ENCODE data around the gene KRT35. TPM values are rescaled to one million over a fixed set of nuclear protein-coding genes. Genes with fewer than 3 reads are reported as not detected.
A peak's percentile ranks its signal among the peaks of the same experiment; 100 is the strongest.

The KRT35 gene
- total RNA-seq, 1 experiment from 2014 or later: not detected

Small RNAs within 50 kb of the gene (small RNA-seq; reads per million reads assigned to genes)
- gene RNU2-32P: 1.9 reads per million, percentile 82 among the genes with 10 or more reads in this experiment

Other genes starting within 250 kb of the KRT35 start
- gene KRTAP9-3, start 248.7 kb downstream of the KRT35 start, total RNA-seq (2014; rRNA removed; shearing (Covaris generic)): not detected in 2 replicates
- gene KRTAP9-8, start 243.2 kb downstream of the KRT35 start, total RNA-seq (2014; rRNA removed; shearing (Covaris generic)): not detected in 2 replicates
- not detected in 2 replicates for gene KRTAP9-4, start 231.5 kb downstream of the KRT35 start, total RNA-seq (2014; rRNA removed; shearing (Covaris generic))
- not detected in 2 replicates for gene KRTAP9-9, start 225.8 kb downstream of the KRT35 start, total RNA-seq (2014; rRNA removed; shearing (Covaris generic))
- not detected in 2 replicates for gene KRTAP9-6, start 215.8 kb downstream of the KRT35 start, total RNA-seq (2014; rRNA removed; shearing (Covaris generic))
- gene KRTAP9-7, start 205.5 kb downstream of the KRT35 start, total RNA-seq (2014; rRNA removed; shearing (Covaris generic)): not detected in 2 replicates
- not detected in 2 replicates for gene KRTAP29-1, start 178.3 kb downstream of the KRT35 start, total RNA-seq (2014; rRNA removed; shearing (Covaris generic))
- not detected in 2 replicates for gene KRTAP16-1, start 171.8 kb downstream of the KRT35 start, total RNA-seq (2014; rRNA removed; shearing (Covaris generic))
- not detected in 2 replicates for gene KRTAP17-1, start 165.4 kb downstream of the KRT35 start, total RNA-seq (2014; rRNA removed; shearing (Covaris generic))
- not detected in 2 replicates for gene KRT33A, start 130.3 kb downstream of the KRT35 start, total RNA-seq (2014; rRNA removed; shearing (Covaris generic))
- not detected in 2 replicates for gene KRT33B, start 111.3 kb downstream of the KRT35 start, total RNA-seq (2014; rRNA removed; shearing (Covaris generic))
- 0.80 and 1.2 TPM in 2 replicates for gene KRT34, start 98.8 kb downstream of the KRT35 start, total RNA-seq (2014; rRNA removed; shearing (Covaris generic))
- not detected in 2 replicates for gene KRT31, start 83.5 kb downstream of the KRT35 start, total RNA-seq (2014; rRNA removed; shearing (Covaris generic))
- not detected in 2 replicates for gene KRT37, start 56.6 kb downstream of the KRT35 start, total RNA-seq (2014; rRNA removed; shearing (Covaris generic))
- gene KRT38, start 40.2 kb downstream of the KRT35 start, total RNA-seq (2014; rRNA removed; shearing (Covaris generic)): not detected in 2 replicates
- not detected in 2 replicates for gene KRT32, start 13.8 kb downstream of the KRT35 start, total RNA-seq (2014; rRNA removed; shearing (Covaris generic))
- gene KRT36, start 8.8 kb upstream of the KRT35 start, total RNA-seq (2014; rRNA removed; shearing (Covaris generic)): not detected in 2 replicates
- gene KRT13, start 24.5 kb upstream of the KRT35 start, total RNA-seq (2014; rRNA removed; shearing (Covaris generic)): not detected in 2 replicates
- gene KRT15, start 37.7 kb upstream of the KRT35 start, total RNA-seq (2014; rRNA removed; shearing (Covaris generic)): 6.8 and 10.9 TPM in 2 replicates
- gene KRT19, start 47.2 kb upstream of the KRT35 start, total RNA-seq (2014; rRNA removed; shearing (Covaris generic)): 0.13 and 0.72 TPM in 2 replicates
- not detected in 2 replicates for gene KRT9, start 90.9 kb upstream of the KRT35 start, total RNA-seq (2014; rRNA removed; shearing (Covaris generic))
- 0.05 TPM in 1 of 2 replicates, not detected in the other for gene KRT14, start 105.7 kb upstream of the KRT35 start, total RNA-seq (2014; rRNA removed; shearing (Covaris generic))
- not detected in 2 replicates for gene KRT16, start 131.6 kb upstream of the KRT35 start, total RNA-seq (2014; rRNA removed; shearing (Covaris generic))
- 0.72 and 1.6 TPM in 2 replicates for gene KRT17, start 143.4 kb upstream of the KRT35 start, total RNA-seq (2014; rRNA removed; shearing (Covaris generic))
- 78.2 and 312 TPM in 2 replicates for gene EIF1, start 207.7 kb upstream of the KRT35 start, total RNA-seq (2014; rRNA removed; shearing (Covaris generic))
- not detected in 2 replicates for gene GAST, start 231.2 kb upstream of the KRT35 start, total RNA-seq (2014; rRNA removed; shearing (Covaris generic))

Data from HT1080 (cell line).